Esophagus muscularis mucosa (tissue), 4 donors: Measurements from ENCODE around the gene C3orf85. TPM values are rescaled to one million over a fixed set of nuclear protein-coding genes. Genes with fewer than 3 reads are reported as not detected.

ENCODE experiments used
- DNase-seq: peaks from one replicate; pipeline ENCODE4 v3.0.0-alpha.2; 2017; ENCODE audit errors: extremely low spot score
- H3K27ac ChIP-seq, 4 donors: fragments of 200-600 bp; sonication (generic); replicated peaks in 1 of 4; 1 replicate in 3 of 4; 2 replicates in 1 of 4; pipeline ENCODE4 v1.5.1; 2016 to 2019; ENCODE audit warnings: mild to moderate bottlenecking in 1 of 4
- H3K27me3 ChIP-seq, 4 donors: fragments of 200-600 bp; sonication (generic); one replicate each; pipeline versions ENCODE4 v1.5.1 to v1.6.0; 2016 to 2019
- H3K36me3 ChIP-seq, 4 donors: fragments of 200-600 bp; sonication (generic); one replicate each; pipeline ENCODE4 v1.5.1; 2016 to 2019
- H3K4me1 ChIP-seq, 4 donors: fragments of 200-600 bp; sonication (generic); one replicate each; pipeline ENCODE4 v1.5.1; 2016 to 2019
- H3K4me3 ChIP-seq, 4 donors: fragments of 200-600 bp; sonication (generic); 1 replicate in 2 of 4; 2 replicates in 2 of 4; pipeline ENCODE4 v1.5.1; 2016 to 2019; ENCODE audit warnings: mild to moderate bottlenecking in 4 of 4, moderate library complexity in 1 of 4
- H3K9me3 ChIP-seq, 4 donors: fragments of 200-600 bp; sonication (generic); 1 replicate in 3 of 4; 2 replicates in 1 of 4; pipeline ENCODE4 v1.5.1; 2016 to 2019
- CTCF ChIP-seq, 3 experiments: fragments of 200-600 bp in 2 of 3; fragments of 450-650 bp in 1 of 3; sonication (generic) in 2 of 3; IDR thresholded peaks; one replicate each; pipeline ENCODE4 v1.5.1; 2017 to 2019; ENCODE audit warnings: antibody characterized with exemption in 3 of 3, mild to moderate bottlenecking in 2 of 3, moderate library complexity in 1 of 3
- EP300 ChIP-seq: sonication (generic); formaldehyde crosslinking; IDR thresholded peaks from one replicate; pipeline ENCODE4 v1.6.1; 2017; ENCODE audit warnings: antibody characterized with exemption
- POLR2A ChIP-seq: fragments of 450-650 bp; IDR thresholded peaks from one replicate; pipeline ENCODE4 v1.6.1; 2017; ENCODE audit warnings: antibody characterized with exemption, moderate library complexity, mild to moderate bottlenecking, low read depth
- POLR2AphosphoS5 ChIP-seq, 2 donors: sonication (generic); formaldehyde crosslinking; IDR thresholded peaks; one replicate each; pipeline ENCODE4 v1.6.1; 2017; ENCODE audit warnings: antibody characterized with exemption in 2 of 2
- WGBS: methylation state at CpG from one replicate; pipeline ENCODE4 v1.1.5; 2018; 5-methylcytosine and 5-hydroxymethylcytosine counted together
- intact Hi-C: fragments of 100-400 bp; cut with DNase I; formaldehyde crosslinking; loops from one replicate; pipeline ENCODE4 v1.15.1; 2023
- total RNA-seq, 4 donors: library from RNA; depleted of rRNA; stranded (reverse); fragments of >200 nt; gene quantifications; one replicate each; pipeline versions ENCODE4 v1.1.0 to v1.2.1, GENCODE V29; 2016

Gene C3orf85
- total RNA-seq, 4 donors from 2014 or later, result not detected

GRCh38 chr3:109175411-109175810 is 38.9 kb downstream of the C3orf85 start:
- Histone ChIP-seq H3K9me3 (no peaks in the 10 kb centered on the region), H3K27ac (no peak overlapping the region), H3K4me3 (no peak overlapping the region), H3K36me3 (no peaks in the 10 kb centered on the region), H3K27me3 (no peaks in the 10 kb centered on the region), H3K4me1 (no peaks in the 10 kb centered on the region)
- intact Hi-C loops, result no loop called here
- WGBS, result 80% methylated on average over 3 of the region's 3 CpGs
- TF ChIP-seq POLR2AphosphoS5 (IDR thresholded peaks at IDR 0.05) (no peak), CTCF (IDR thresholded peaks at IDR 0.05) (no peak), EP300 (no peak), POLR2A (no peak)
- DNase-seq, result no peak

GRCh38 chr3:109176726-109177125 is 40.2 kb downstream of the C3orf85 start:
- no peak for DNase-seq
- TF ChIP-seq POLR2A (no peak), EP300 (no peak), POLR2AphosphoS5 (IDR thresholded peaks at IDR 0.05) (no peak), CTCF (IDR thresholded peaks at IDR 0.05) (no peak)
- WGBS, result 88% methylated on average over 4 of the region's 4 CpGs
- Histone ChIP-seq H3K9me3 (no peaks in the 10 kb centered on the region), H3K4me3 (no peak overlapping the region), H3K36me3 (no peaks in the 10 kb centered on the region), H3K27ac (no peak overlapping the region), H3K27me3 (no peaks in the 10 kb centered on the region), H3K4me1 (no peaks in the 10 kb centered on the region)
- intact Hi-C loops, result no loop called here

GRCh38 chr3:109177908-109178307 is 41.4 kb downstream of the C3orf85 start:
- 79% methylated on average over 5 of the region's 5 CpGs for WGBS
- H3K4me3 ChIP-seq, result no peak overlapping the region
- intact Hi-C loops, result no loop called here
- no peaks in the 10 kb centered on the region for H3K9me3 ChIP-seq
- no peaks in the 10 kb centered on the region for H3K4me1 ChIP-seq
- no peak overlapping the region for H3K27ac ChIP-seq
- no peak for TF ChIP-seq POLR2A
- TF ChIP-seq CTCF (IDR thresholded peaks at IDR 0.05), result no peak
- no peak for TF ChIP-seq EP300
- TF ChIP-seq POLR2AphosphoS5 (IDR thresholded peaks at IDR 0.05), result no peak
- H3K27me3 ChIP-seq, result no peaks in the 10 kb centered on the region
- no peaks in the 10 kb centered on the region for H3K36me3 ChIP-seq
- DNase-seq, result no peak

- no peaks in the 10 kb centered on the region for H3K27me3 ChIP-seq
- 52% methylated on average over 1 of the region's 1 CpG for WGBS
- H3K9me3 ChIP-seq, result no peaks in the 10 kb centered on the region
- H3K4me1 ChIP-seq, result no peaks in the 10 kb centered on the region
- H3K27ac ChIP-seq, result no peak overlapping the region
- intact Hi-C loops, result no loop called here
- no peak for TF ChIP-seq POLR2AphosphoS5 (IDR thresholded peaks at IDR 0.05)
- no peak for TF ChIP-seq EP300
- no peak for TF ChIP-seq CTCF (IDR thresholded peaks at IDR 0.05)
- no peak for TF ChIP-seq POLR2A
- H3K36me3 ChIP-seq, result no peaks in the 10 kb centered on the region
- no peak for DNase-seq
- H3K4me3 ChIP-seq, result no peak overlapping the region
Observed at GRCh38 chr3:109178708-109179107, 42.2 kb downstream of the C3orf85 start.

- Histone ChIP-seq H3K4me1 (no peaks in the 10 kb centered on the region), H3K36me3 (no peaks in the 10 kb centered on the region), H3K27ac (no peak overlapping the region), H3K4me3 (no peak overlapping the region), H3K9me3 (no peaks in the 10 kb centered on the region), H3K27me3 (no peaks in the 10 kb centered on the region)
- intact Hi-C loops, result no loop called here
- TF ChIP-seq CTCF (IDR thresholded peaks at IDR 0.05), result no peak
- TF ChIP-seq POLR2A, result no peak
- no peak for TF ChIP-seq EP300
- no peak for TF ChIP-seq POLR2AphosphoS5 (IDR thresholded peaks at IDR 0.05)
- DNase-seq, result no peak
Observed at GRCh38 chr3:109184726-109185125, 48.2 kb downstream of the C3orf85 start.
